RWPE2 (cell line): ENCODE data around the gene TCP11.

Experiments
- ATAC-seq: fragments of 200-7000 bp; cut with Tn5 transposase; 3 replicates; pipeline ENCODE4 v1.9.1; 2021; ENCODE audit warnings: low read depth
- DNase-seq: peaks from one replicate; pipeline ENCODE4 v3.0.0-alpha.2; 2020; ENCODE audit warnings: low spot score
- H3K27ac ChIP-seq: fragments of 450-650 bp; 2 replicates; pipeline ENCODE4 v1.5.1; 2017; ENCODE audit warnings: mild to moderate bottlenecking; ENCODE audit not compliant: poor library complexity, severe bottlenecking
- H3K27me3 ChIP-seq: fragments of 250-450 bp; sonication (Bioruptor Pico); 2 replicates; pipeline ENCODE4 v1.5.1; 2021; ENCODE audit warnings: mild to moderate bottlenecking, moderate library complexity; ENCODE audit not compliant: insufficient read depth, poor library complexity, severe bottlenecking
- H3K36me3 ChIP-seq: fragments of 250-450 bp; sonication (Bioruptor Pico); 2 replicates; pipeline ENCODE4 v1.5.1; 2020; ENCODE audit warnings: low read depth, mild to moderate bottlenecking, moderate library complexity
- H3K4me1 ChIP-seq: fragments of 250-450 bp; sonication (Bioruptor Pico); 2 replicates; pipeline ENCODE4 v1.5.1; 2021; ENCODE audit warnings: mild to moderate bottlenecking, moderate library complexity; ENCODE audit not compliant: insufficient read depth, poor library complexity, severe bottlenecking
- H3K4me3 ChIP-seq: fragments of 250-450 bp; sonication (Bioruptor Pico); 2 replicates; pipeline ENCODE4 v1.5.1; 2021; ENCODE audit warnings: mild to moderate bottlenecking, moderate library complexity; ENCODE audit not compliant: severe bottlenecking
- H3K9me3 ChIP-seq: fragments of 250-450 bp; sonication (Bioruptor Pico); 2 replicates; pipeline ENCODE4 v1.5.1; 2021; ENCODE audit warnings: mild to moderate bottlenecking, moderate library complexity; ENCODE audit not compliant: severe bottlenecking
- TF ChIP-seq, protein P1 (sequence below): fragments of 450-650 bp; IDR thresholded peaks from one replicate; pipeline ENCODE4 v1.5.1; 2017; ENCODE audit warnings: mild to moderate bottlenecking, moderate library complexity; ENCODE audit not compliant: poor library complexity, severe bottlenecking

TCP11 gene

DNA sequence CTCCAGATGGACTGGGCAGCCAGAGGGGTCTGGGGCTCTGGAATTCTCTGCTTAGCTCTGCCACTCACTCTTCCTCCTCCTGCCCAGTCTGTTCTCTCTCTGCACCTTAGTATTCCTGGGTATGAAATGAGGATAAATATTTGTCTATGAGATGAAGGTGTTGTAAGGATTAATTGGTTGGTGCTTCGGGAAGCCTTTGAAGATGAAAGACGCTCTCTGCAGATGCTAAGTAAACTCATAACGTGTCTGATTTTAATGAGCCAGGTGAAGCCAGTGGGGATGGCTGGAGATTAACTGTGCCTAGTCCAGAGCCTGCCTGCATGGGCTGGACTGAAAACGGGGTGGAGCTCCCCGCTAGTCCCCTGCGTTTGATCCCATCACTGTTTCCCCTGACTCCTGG is 23.1 kb upstream of the TCP11 start:
- Histone ChIP-seq H3K27ac (no peak overlapping the region), H3K36me3 (no peaks in the 10 kb centered on the region), H3K9me3 (no peaks in the 10 kb centered on the region), H3K4me1 (peaks cover 3% of the 10 kb centered on the region), H3K27me3 (no peaks in the 10 kb centered on the region), H3K4me3 (no peak overlapping the region)
- TF ChIP-seq, protein P1, sequence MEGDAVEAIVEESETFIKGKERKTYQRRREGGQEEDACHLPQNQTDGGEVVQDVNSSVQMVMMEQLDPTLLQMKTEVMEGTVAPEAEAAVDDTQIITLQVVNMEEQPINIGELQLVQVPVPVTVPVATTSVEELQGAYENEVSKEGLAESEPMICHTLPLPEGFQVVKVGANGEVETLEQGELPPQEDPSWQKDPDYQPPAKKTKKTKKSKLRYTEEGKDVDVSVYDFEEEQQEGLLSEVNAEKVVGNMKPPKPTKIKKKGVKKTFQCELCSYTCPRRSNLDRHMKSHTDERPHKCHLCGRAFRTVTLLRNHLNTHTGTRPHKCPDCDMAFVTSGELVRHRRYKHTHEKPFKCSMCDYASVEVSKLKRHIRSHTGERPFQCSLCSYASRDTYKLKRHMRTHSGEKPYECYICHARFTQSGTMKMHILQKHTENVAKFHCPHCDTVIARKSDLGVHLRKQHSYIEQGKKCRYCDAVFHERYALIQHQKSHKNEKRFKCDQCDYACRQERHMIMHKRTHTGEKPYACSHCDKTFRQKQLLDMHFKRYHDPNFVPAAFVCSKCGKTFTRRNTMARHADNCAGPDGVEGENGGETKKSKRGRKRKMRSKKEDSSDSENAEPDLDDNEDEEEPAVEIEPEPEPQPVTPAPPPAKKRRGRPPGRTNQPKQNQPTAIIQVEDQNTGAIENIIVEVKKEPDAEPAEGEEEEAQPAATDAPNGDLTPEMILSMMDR = no peak
- no peak for ATAC-seq
- no peak for DNase-seq

DNA sequence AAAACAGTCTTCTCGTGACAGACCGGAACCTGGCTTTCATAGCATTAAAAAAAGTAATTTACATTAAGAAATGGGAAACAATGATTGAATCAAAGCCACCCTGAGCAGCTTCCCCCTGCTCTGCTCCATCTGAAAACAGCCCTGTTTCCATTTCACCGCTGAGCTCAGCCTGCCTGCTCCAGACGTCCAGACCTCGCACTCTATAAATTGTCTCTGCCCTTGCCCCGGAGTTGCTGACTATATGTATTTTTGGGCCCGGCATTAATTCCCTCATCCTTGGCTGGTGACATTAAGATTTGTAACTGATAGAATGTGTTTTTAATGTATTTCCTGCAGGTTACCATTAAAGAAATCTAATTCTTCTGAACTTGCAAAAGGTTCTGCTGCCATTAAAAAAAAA is 22.7 kb upstream of the TCP11 start:
- Histone ChIP-seq H3K4me1 (peaks cover 3% of the 10 kb centered on the region), H3K27ac (no peak overlapping the region), H3K9me3 (no peaks in the 10 kb centered on the region), H3K36me3 (no peaks in the 10 kb centered on the region), H3K27me3 (no peaks in the 10 kb centered on the region), H3K4me3 (no peak overlapping the region)
- ATAC-seq = no peak
- TF ChIP-seq, protein P1 = no peak
- no peak for DNase-seq

DNA sequence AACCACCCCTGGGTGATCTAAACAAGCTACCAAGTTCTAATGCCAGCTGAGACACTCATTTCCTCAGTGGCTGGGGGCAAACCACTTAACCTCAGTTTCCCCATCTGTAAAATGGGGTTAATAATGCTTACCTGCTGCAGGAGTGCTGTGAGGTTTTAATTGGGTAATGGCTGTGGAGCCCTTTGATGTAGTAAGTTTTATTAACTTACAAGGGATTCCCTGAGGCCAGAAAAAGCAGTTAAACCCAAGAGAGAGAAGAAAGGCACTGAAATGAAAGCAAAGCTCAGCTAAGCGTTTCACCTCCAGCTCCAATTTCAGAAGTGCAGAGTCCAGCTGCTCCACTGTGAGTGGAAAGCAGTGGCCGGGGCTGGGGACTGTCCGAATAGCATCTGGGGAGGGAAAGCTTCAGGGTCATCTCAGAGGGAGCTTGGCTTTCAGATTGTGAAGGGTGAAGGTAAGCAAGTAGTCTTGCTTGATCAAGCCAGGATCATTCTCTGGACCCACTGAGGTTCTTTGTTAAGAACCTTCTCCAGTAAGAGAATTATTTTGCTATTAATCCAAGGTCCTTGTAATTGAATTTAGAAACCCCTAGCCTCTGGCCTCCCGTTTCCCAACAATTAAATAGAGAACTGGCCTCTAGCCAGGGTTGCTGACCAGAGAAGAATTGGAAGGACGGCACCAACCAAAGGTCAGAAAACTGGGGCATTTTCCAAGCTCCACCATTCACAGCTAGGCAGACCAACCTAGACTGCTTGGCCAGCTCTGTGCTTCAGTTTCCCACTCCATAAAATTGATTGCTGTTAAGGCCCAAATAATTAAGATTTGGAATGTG is 20.9 kb upstream of the TCP11 start:
- H3K4me3 ChIP-seq = no peak overlapping the region
- DNase-seq = no peak
- H3K27ac ChIP-seq = no peak overlapping the region
- no peaks in the 10 kb centered on the region for H3K27me3 ChIP-seq
- TF ChIP-seq, protein P1 = no peak
- no peaks in the 10 kb centered on the region for H3K9me3 ChIP-seq
- H3K4me1 ChIP-seq = peaks cover 3% of the 10 kb centered on the region
- no peak for ATAC-seq
- no peaks in the 10 kb centered on the region for H3K36me3 ChIP-seq

DNA sequence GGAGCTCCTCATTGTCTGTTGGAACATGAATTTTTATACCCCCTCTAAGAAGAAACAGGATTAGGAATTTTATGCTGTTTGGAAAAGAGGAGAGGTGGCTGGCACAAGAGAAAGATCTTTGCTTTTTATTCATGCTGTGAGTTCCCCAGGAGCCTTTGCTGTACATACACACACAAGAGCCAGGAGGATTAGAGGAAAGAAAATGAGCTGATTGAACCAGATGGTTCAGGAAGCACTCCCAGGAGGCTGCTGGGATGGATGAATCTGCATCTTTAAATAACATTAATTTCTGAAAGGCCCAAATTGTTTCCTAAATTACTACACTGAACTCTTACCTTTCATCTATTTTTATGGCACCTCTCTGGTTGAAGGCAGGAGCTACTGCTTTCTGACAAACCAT is 20.1 kb upstream of the TCP11 start:
- Histone ChIP-seq H3K36me3 (no peaks in the 10 kb centered on the region), H3K4me1 (peaks cover 3% of the 10 kb centered on the region), H3K9me3 (no peaks in the 10 kb centered on the region), H3K4me3 (no peak overlapping the region), H3K27ac (no peak overlapping the region), H3K27me3 (no peaks in the 10 kb centered on the region)
- DNase-seq (no peak), ATAC-seq (no peak)
- TF ChIP-seq, protein P1 = no peak

DNA sequence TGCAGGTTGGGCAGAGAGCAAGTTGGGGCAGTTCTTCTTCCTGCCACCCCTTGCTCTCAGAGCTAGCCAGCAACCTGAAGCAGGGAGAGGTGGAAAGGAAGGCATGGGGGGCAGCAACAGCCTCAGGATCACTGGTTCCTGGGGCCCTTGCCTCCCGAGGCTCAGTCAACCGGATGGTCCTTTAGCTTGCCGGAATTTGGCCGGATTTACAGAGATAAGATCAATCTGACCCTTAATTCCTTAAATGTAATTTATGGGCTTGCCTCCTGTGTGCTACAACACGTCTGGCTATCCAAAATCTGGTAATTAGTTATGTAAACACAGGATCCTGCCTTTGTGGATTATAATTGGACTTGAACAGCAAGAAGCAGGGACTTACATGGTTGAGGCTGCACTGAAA is 19.5 kb upstream of the TCP11 start:
- H3K4me3 ChIP-seq = no peak overlapping the region
- no peaks in the 10 kb centered on the region for H3K27me3 ChIP-seq
- no peaks in the 10 kb centered on the region for H3K4me1 ChIP-seq
- H3K9me3 ChIP-seq = no peaks in the 10 kb centered on the region
- H3K27ac ChIP-seq = no peak overlapping the region
- no peaks in the 10 kb centered on the region for H3K36me3 ChIP-seq
- TF ChIP-seq, protein P1 = no peak
- ATAC-seq = no peak
- no peak for DNase-seq
